Measurements from ENCODE around the gene TREX2.

The TREX2 gene

DNA sequence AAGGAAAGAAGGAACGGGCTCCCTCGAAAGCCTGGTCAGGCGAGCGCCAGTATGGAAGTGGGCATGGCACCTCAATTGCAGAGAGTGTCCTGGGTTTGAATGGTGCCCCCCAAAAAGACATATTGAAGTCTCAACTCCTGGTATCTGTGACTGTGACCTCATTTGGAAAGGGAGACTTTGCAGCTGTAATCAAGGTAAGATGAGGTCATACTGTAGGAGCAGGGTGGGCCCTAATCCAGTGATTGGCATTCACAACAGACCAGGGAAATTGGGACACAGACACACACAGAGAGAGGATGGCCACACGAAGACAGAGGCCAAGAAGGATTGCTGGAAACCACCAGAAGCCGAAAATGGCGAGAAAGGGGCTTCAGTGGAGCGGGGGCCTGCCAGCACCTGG lies 28.2 kb downstream of the TREX2 start:
- no peak for TF ChIP-seq ZFX (IDR thresholded peaks at IDR 0.05; ENCODE audit: borderline replicate concordance)
- TF ChIP-seq, protein P1, sequence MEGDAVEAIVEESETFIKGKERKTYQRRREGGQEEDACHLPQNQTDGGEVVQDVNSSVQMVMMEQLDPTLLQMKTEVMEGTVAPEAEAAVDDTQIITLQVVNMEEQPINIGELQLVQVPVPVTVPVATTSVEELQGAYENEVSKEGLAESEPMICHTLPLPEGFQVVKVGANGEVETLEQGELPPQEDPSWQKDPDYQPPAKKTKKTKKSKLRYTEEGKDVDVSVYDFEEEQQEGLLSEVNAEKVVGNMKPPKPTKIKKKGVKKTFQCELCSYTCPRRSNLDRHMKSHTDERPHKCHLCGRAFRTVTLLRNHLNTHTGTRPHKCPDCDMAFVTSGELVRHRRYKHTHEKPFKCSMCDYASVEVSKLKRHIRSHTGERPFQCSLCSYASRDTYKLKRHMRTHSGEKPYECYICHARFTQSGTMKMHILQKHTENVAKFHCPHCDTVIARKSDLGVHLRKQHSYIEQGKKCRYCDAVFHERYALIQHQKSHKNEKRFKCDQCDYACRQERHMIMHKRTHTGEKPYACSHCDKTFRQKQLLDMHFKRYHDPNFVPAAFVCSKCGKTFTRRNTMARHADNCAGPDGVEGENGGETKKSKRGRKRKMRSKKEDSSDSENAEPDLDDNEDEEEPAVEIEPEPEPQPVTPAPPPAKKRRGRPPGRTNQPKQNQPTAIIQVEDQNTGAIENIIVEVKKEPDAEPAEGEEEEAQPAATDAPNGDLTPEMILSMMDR (IDR thresholded peaks at IDR 0.05) = no peak
- no peak overlapping the region for H3K27ac ChIP-seq

DNA sequence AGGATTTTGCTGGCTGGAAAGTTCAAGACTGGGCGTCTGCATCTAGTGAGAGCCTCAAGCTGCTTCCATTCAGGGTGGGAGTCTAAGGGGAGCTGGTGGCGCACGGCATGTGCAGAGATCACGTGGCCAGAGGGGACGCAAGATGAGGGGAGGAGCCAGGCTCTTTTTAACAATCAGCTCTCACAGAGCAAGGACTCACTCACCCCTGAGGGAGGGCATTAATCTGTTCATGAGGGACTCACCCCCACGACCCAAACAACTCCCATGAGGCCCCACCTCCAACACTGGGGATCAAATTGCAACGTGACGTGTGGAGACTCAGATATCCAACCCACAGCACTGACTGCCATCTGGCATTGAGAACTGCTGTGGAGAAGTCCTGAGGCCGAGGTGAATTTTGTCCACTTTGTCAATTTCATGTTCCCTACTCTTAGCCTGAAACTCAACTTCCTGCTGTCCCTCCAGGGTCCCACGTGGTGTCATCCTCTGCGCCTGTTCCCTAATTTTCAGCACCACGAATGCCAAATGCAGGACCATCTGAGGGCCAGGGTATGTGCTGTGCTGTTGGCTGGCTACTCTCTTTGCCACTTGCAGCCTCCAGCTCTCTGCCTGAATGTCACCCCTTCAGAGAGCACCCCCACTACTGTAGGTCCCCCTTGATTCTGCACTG lies 28.9 kb downstream of the TREX2 start:
- no peak for TF ChIP-seq ZFX (IDR thresholded peaks at IDR 0.05; ENCODE audit: borderline replicate concordance)
- no peak overlapping the region for H3K27ac ChIP-seq

DNA sequence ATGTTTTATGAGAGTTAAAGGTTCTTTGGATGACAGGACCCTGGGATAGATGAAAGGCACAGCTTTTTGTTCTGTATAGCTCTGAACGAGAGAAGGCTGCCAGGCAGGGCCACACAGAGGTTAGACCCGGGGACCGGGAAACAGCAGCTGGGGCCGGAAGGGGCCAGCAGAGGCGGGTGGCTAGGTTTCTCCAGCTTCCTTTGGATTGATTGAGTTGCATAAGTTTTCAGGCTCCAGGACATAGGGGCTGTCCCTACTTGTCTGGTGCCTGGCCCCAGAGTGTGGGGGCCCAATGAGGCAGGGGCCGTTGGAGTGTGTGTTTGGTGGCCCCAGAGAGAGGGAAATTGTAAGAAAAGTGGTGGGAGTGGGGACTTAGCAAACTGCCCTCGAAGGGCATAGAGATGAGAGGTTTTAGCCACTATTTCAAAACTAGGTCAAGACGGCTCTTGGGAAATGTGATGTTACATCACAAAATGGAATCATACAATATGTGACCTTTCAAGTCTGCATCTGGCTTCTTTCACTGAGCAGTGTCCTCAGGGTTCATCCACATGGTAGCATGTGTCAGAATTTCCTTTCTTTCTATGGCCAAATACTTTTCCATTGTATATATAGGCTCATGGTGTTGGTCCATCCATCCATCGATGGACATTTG lies 30.9 kb downstream of the TREX2 start:
- TF ChIP-seq, protein P1 (IDR thresholded peaks at IDR 0.05) = no peak
- TF ChIP-seq ZFX (IDR thresholded peaks at IDR 0.05; ENCODE audit: borderline replicate concordance) = no peak

DNA sequence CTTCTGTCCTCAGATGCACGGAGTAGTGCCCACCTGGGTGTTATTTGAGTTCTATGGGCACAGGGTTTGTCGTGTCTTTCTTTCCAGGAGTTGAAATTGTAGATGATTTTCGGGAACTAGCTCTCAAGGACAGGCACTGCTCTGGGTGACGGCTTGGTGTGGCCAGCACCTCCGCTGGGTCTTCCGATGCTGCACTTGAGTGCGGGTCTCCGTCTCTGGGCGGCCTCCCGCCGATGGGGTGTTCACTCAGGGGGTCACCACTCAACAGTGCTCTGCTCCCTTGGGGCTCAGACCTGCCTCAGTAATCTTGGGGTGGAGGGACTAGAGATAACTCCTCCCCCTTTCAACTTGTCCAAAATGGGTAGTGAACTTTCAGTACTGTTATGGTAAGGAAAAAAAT lies 32.1 kb downstream of the TREX2 start:
- H3K27ac ChIP-seq = no peak overlapping the region
- TF ChIP-seq ZFX (IDR thresholded peaks at IDR 0.05; ENCODE audit: borderline replicate concordance) = no peak
- TF ChIP-seq, protein P1 (IDR thresholded peaks at IDR 0.05) = no peak

More for the DNA sequence above, 30.9 kb downstream of the TREX2 start:
- no peak overlapping the region for H3K27ac ChIP-seq

DNA sequence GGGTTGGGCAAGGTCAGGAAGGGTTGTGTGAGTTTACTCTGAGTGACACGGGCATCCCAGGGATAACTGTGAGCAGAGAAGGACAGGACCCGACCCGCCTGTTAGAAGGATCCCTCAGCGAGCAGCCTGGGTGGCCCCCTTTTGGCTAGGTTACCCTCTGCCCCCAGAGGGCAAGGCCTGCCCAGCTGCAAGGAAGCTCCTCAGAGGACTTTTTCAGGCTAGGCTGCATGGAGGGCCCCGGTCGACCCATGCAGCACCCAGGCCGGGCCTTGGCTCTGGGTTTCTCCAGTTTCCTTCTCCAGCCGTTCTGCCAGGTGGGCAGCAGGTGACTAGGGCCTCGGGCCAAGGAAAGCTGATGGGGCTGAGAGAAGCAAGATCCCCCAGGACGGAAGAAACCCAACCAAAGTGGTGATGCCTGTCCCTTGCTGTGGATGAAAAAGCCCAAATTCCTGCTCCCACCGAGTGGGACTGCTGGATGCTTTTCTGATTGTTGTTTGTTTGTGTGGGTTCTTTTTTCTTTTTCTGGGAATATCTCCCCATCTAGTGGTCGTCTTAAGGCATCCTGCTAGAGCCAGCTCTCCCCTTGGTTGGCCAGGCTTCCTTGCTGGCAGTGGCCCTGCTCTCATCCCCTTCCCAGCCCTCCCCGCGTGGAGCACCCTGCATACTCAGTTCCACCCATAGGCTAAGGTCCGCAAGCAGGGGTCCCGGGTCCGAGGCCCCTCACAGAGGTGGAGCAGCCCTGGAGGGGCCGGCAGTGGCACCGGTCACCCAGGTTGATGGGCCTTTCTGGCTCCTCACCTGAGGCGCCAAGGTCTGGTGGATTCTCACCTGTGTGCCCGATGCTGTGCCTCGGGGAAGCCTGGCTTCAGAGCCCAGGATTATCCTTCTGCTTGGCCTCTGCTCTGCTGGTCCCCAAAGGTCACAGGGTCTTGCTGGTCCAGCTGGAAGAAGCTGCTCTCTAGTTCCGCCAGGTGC lies 32.8 kb downstream of the TREX2 start:
- TF ChIP-seq ZFX (IDR thresholded peaks at IDR 0.05; ENCODE audit: borderline replicate concordance) = no peak
- TF ChIP-seq, protein P1 (IDR thresholded peaks at IDR 0.05) = no peak
- H3K27ac ChIP-seq = no peak overlapping the region

DNA sequence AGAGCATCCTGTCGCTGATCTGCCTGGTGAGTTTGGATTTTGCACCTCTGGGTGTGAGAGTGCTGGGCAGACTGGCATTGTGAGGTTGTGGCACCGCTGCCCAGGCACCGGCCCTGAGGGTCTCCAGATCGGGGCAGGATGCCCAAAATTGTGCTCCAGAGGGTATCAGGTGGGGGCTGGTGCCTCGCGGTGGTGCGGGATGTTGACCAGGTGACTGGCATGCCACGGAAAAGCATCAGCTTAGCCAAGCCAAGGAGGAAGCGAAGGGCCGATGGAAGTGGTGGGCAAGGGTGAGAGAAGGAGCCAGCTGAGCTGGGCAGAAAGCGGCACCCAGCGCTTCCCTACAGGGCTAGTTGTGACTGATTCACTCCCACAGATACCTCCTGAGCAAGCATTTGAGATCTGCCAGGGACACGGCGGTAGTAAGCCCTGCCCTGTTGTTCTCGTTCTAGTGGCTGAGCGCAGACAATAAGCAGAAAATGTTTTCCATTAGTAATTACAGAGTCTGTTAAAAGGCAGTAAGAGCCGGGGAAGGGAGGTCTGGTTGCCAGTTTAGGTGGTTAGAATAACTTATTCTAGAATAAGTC lies 33.8 kb downstream of the TREX2 start:
- TF ChIP-seq, protein P1 (IDR thresholded peaks at IDR 0.05) = no peak
- TF ChIP-seq ZFX (IDR thresholded peaks at IDR 0.05; ENCODE audit: borderline replicate concordance) = no peak
- H3K27ac ChIP-seq = no peak overlapping the region

DNA sequence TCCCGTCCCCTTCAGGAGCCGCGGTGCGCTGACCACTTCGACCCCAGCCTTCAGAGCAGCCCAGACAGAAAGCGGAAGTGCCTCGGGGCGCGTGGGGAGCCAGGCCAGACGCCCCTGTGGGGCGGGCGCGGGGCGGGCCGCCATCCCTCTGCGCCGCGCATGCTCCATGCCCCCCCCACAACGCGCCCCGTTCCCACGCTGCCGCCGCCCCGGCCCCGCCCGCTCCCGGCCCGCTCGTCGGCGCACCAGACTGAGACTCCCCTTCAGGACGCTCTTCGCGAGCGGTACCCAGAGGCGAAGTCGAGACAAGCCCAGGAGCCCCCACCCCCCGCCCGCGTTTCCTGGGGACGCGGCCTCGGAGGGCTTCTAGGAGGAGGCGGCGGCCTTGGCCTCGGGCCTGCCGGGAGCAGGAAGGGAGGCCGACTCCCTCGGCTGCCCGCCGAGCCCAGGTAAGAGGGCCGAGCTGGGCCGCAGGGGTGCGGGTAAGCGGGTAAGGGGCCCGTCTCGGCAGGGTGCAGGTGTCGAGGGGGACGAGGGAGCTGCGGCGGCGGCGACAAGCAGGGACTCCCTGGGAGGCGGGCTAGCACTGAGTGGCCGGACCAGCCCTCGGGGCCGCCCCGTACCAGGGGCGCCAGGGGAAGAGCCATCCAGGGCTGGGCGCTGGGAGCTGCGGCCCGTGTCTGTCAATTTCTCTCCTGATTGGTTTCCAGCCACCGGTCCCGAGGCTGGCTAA lies 34.4 kb downstream of the TREX2 start, which contains the start of gene ZFP92:
Gene ZFP92, plus strand, starts transcription at position 218 of the 733 bp plus-strand sequence. CDS start 6,851 bp downstream, outside the sequence.
- TF ChIP-seq ZFX (IDR thresholded peaks at IDR 0.05; ENCODE audit: borderline replicate concordance) = no peak
- TF ChIP-seq, protein P1 (IDR thresholded peaks at IDR 0.05) = no peak

More for the DNA sequence above, 34.4 kb downstream of the TREX2 start, which contains the start of gene ZFP92:
- H3K27ac ChIP-seq = no peak within 1 kb of the TSS
